OCI-LY1 (cell line): ENCODE measurements around the gene FUT1.

Experiments used
- EZH2 ChIP-seq: fragments of 200-600 bp; sonication (generic), shearing (Covaris generic); IDR thresholded peaks from 2 replicates; pipeline ENCODE4 v1.8.0; 2017; ENCODE audit warnings: borderline replicate concordance, mixed run types, mild to moderate bottlenecking, antibody characterized with exemption, low read length, moderate library complexity, mixed read lengths
- TF ChIP-seq, protein P1 (sequence below): fragments of 200-600 bp; sonication (generic), shearing (Covaris generic); IDR thresholded peaks from 2 replicates; pipeline ENCODE4 v1.5.1; 2017; ENCODE audit warnings: mild to moderate bottlenecking, antibody characterized with exemption, low read length, moderate library complexity, mixed read lengths

DNA sequence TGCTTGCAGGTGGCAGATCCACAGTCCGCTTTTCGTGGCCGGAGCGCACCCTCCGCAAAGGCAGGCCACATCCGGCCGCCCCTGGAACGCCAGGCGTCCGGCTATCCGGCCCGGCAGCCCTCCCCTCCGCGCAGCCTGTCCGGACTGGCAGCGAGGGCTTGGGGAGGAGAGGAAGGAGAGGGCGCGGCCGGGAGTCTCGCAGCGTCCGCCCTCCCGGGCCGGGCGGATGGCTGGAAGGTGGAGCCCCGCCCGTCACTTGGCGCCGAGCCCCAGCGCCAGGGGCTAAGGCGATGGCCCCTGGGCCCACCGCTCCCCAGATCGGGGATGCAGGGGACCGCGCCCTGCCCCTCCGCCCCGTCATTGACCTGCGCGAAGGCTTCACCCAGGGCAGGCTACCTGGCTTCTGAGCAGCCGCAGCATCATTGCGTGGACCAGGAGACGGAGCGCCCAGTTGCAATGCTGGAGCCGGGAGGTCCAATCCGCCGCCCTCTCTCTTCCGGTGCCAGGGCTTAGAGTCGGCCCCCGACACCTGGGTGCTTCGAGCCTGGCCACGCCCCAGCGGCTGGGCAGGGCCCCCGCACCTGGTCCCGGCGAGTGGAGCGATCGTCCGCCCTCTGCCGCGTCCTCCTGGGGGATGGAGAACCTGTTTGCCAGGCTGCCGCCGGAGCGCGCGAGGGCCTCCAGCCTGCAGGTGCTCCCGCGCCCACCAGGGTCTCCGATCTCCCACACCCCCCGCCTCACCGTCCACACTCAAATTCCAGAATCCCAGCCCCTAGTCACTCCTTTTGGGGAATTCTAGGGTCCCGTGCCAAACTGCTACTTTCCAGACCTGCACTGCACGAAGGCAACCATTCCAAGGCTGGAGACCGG lies at the start of gene FUT1:
- TF ChIP-seq, protein P1, sequence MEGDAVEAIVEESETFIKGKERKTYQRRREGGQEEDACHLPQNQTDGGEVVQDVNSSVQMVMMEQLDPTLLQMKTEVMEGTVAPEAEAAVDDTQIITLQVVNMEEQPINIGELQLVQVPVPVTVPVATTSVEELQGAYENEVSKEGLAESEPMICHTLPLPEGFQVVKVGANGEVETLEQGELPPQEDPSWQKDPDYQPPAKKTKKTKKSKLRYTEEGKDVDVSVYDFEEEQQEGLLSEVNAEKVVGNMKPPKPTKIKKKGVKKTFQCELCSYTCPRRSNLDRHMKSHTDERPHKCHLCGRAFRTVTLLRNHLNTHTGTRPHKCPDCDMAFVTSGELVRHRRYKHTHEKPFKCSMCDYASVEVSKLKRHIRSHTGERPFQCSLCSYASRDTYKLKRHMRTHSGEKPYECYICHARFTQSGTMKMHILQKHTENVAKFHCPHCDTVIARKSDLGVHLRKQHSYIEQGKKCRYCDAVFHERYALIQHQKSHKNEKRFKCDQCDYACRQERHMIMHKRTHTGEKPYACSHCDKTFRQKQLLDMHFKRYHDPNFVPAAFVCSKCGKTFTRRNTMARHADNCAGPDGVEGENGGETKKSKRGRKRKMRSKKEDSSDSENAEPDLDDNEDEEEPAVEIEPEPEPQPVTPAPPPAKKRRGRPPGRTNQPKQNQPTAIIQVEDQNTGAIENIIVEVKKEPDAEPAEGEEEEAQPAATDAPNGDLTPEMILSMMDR, result no peak
- TF ChIP-seq EZH2, result no peak
